ENCODE results near the gene ENOX1. TPM values are rescaled to one million over a fixed set of nuclear protein-coding genes. Genes with fewer than 3 reads are reported as not detected.

The ENOX1 gene
- total and polyA plus RNA-seq, 9 of the 15 experiments (the other 6 are each of a cell fraction or from before 2014, with no cell fraction given): not detected

- Histone ChIP-seq H3K27me3 (ENCODE audit: control insufficient read depth in 2 of 2, insufficient read depth in 2 of 2, low read length in 2 of 2) (no peaks in the 10 kb centered on the region), H2AFZ (ENCODE audit: low read depth, low read length) (no peak overlapping the region), H3K27ac (ENCODE audit: extremely low read depth, low read depth, low read length) (no peak overlapping the region), H3K36me3 (ENCODE audit: control insufficient read depth, insufficient read depth, low read length) (no peaks in the 10 kb centered on the region), H3K9me1 (ENCODE audit: control insufficient read depth, insufficient read depth, low read length) (no peaks in the 10 kb centered on the region), H3K9ac (ENCODE audit: insufficient read depth in 1 of 2, low read depth in 2 of 2, low read length in 2 of 2) (no peak overlapping the region), H3K4me2 (ENCODE audit: insufficient read depth, low read length) (no peak overlapping the region), H4K20me1 (replicated peaks; ENCODE audit: control insufficient read depth, insufficient read depth, low read length) (no peaks in the 10 kb centered on the region), H3K4me3 (no peak overlapping the region), H3K79me2 (ENCODE audit: control insufficient read depth, insufficient read depth, low read length) (no peaks in the 10 kb centered on the region), H3K9me3 (replicated peaks; ENCODE audit: control insufficient read depth, insufficient read depth, low read depth, low read length) (no peaks in the 10 kb centered on the region), H3K4me1 (replicated peaks in 1 of 2; ENCODE audit: control insufficient read depth in 2 of 2, insufficient read depth in 2 of 2, low read length in 2 of 2) (no peaks in the 10 kb centered on the region)
- in situ Hi-C loops (cut with MboI): no loop called here
- ChIA-PET CTCF (ENCODE audit: low intra/inter-chr PET ratio) (no interaction called here), POLR2A (no interaction called here)
- BruUV-seq (replicated peaks): no TSS peak
- 0% methylated on average over 2 of the region's 2 CpGs for WGBS (ENCODE audit: insufficient coverage, low coverage, missing lambda C conversion rate)
- DNase-seq (ENCODE audit: extremely low read depth in 1 of 4, low spot score in 3 of 4) (no peak), FAIRE-seq (no peak), ATAC-seq (no peak)
- intact Hi-C loops (cut with micrococcal nuclease): no loop called here
- TF ChIP-seq HNRNPH1 (optimal IDR thresholded peaks at IDR 0.05; ENCODE audit: low read depth, low read length): no peak
- no peak for TF ChIP-seq ID3 (CRISPR knock-in tag; IDR thresholded peaks at IDR 0.05)
- TF ChIP-seq ID3 (tag; IDR thresholded peaks at IDR 0.05): no peak
- TF ChIP-seq XRCC4 (IDR thresholded peaks at IDR 0.05; ENCODE audit: extremely low read depth, insufficient read depth, insufficient read length): no peak
- no peak for TF ChIP-seq YY1 (IDR thresholded peaks at IDR 0.05; ENCODE audit: borderline replicate concordance in 1 of 3, control insufficient read depth in 1 of 3, extremely low read depth in 1 of 3, insufficient read depth in 3 of 3, insufficient read length in 1 of 3, insufficient replicate concordance in 2 of 3, low read depth in 1 of 3, low read length in 2 of 3)
- TF ChIP-seq RBM25 (IDR thresholded peaks at IDR 0.05; ENCODE audit: low read depth, low read length, severe bottlenecking): no peak
- TF ChIP-seq ZBTB49 (CRISPR knock-in tag; IDR thresholded peaks at IDR 0.05; ENCODE audit: borderline replicate concordance): no peak
- no peak for TF ChIP-seq CHD1 (IDR thresholded peaks at IDR 0.05; ENCODE audit: low read length)
- TF ChIP-seq CREB1 (IDR thresholded peaks at IDR 0.05): no peak
- no peak for TF ChIP-seq CREB1 (CRISPR knock-in tag; IDR thresholded peaks at IDR 0.05)
- TF ChIP-seq ZBTB11 (CRISPR knock-in tag; IDR thresholded peaks at IDR 0.05): no peak
- no peak for TF ChIP-seq HNRNPLL (IDR thresholded peaks at IDR 0.05; ENCODE audit: low read depth, low read length, poor library complexity, severe bottlenecking)
- no peak for TF ChIP-seq MCM7 (IDR thresholded peaks at IDR 0.05)
- no peak for TF ChIP-seq ESRRA (IDR thresholded peaks at IDR 0.05; ENCODE audit: borderline replicate concordance, low read depth)
Observed at GRCh38 chr13:43388282-43389034, 398.3 kb downstream of the ENOX1 start.
